HG02840 (cell line): Measurements from ENCODE around the gene PPP1R14B.

ENCODE experiments used
- ATAC-seq: cut with Tn5 transposase; IDR thresholded peaks from one replicate; pipeline ENCODE4 v1.9.1; 2021; ENCODE audit warnings: mild to moderate bottlenecking, moderate library complexity, moderate number of reproducible peaks; ENCODE audit not compliant: unreplicated experiment, low FRiP score

The PPP1R14B gene

GRCh38 chr11:64218628-64219353 is 28.0 kb downstream of the PPP1R14B start:
- no peak for ATAC-seq

- ATAC-seq, result no peak
Observed at GRCh38 chr11:64216879-64217278, 29.9 kb downstream of the PPP1R14B start.

- no peak for ATAC-seq
Observed at GRCh38 chr11:64211181-64211872, 35.4 kb downstream of the PPP1R14B start.

GRCh38 chr11:64210301-64211020 is 36.3 kb downstream of the PPP1R14B start:
- no peak for ATAC-seq

- ATAC-seq, result no peak
Observed at GRCh38 chr11:64209563-64209843, 37.2 kb downstream of the PPP1R14B start.

- no peak for ATAC-seq
Observed at GRCh38 chr11:64208796-64209562, 37.8 kb downstream of the PPP1R14B start.

- ATAC-seq, result no peak
Observed at GRCh38 chr11:64208086-64208795, 38.5 kb downstream of the PPP1R14B start.

- ATAC-seq, result peak; percentile 49
Observed at GRCh38 chr11:64207256-64208085, 39.3 kb downstream of the PPP1R14B start.

GRCh38 chr11:64206457-64207255 is 40.1 kb downstream of the PPP1R14B start, which contains the start of gene FERMT3:
Gene FERMT3, plus strand, starts transcription at chr11:64206721. Its CDS starts 644 bp downstream, at chr11:64207365.
- no peak for ATAC-seq

GRCh38 chr11:64204464-64204989 is 42.2 kb downstream of the PPP1R14B start:
- ATAC-seq, result no peak

- no peak for ATAC-seq
Observed at GRCh38 chr11:64204080-64204440, 42.7 kb downstream of the PPP1R14B start.

GRCh38 chr11:64203421-64204079 is 43.2 kb downstream of the PPP1R14B start:
- ATAC-seq, result no peak

GRCh38 chr11:64202992-64203391 is 43.8 kb downstream of the PPP1R14B start:
- ATAC-seq, result no peak

GRCh38 chr11:64201543-64201942 is 45.2 kb downstream of the PPP1R14B start:
- ATAC-seq, result no peak

- ATAC-seq, result no peak
Observed at GRCh38 chr11:64198511-64198910, 48.2 kb downstream of the PPP1R14B start.

GRCh38 chr11:64196626-64197025 is 50.1 kb downstream of the PPP1R14B start:
- ATAC-seq, result no peak
